GM12878 (cell line): ENCODE measurements around the gene VPS16. TPM values are rescaled to one million over a fixed set of nuclear protein-coding genes. Genes with fewer than 3 reads are reported as not detected.

Experiments
- ATAC-seq: fragments of 200-7000 bp; cut with Tn5 transposase; 3 replicates; pipeline ENCODE4 v1.9.1; 2020; ENCODE audit warnings: mild to moderate bottlenecking, moderate library complexity
- BruUV-seq: library from RNA; stranded (reverse); fragments of 400-500 nt; replicated peaks from 2 replicates; lab custom pipeline; 2021; lab: Mats Ljungman, UMichigan
- CTCF ChIA-PET: fragments of 300-600 bp; sonication (Branson Sonifier 250); formaldehyde crosslinking; extraction: SDS; loops from one replicate; lab custom pipeline; 2021; ENCODE audit warnings: inconsistent platforms; lab: Yijun Ruan, JAX
- POLR2A ChIA-PET: fragments of 350-600 bp; formaldehyde crosslinking; extraction: SDS; loops from one replicate; lab custom pipeline; 2021; ENCODE audit warnings: inconsistent platforms; lab: Charles Lee
- RAD21 ChIA-PET: fragments of 300-600 bp; sonication (Branson Sonifier 250); formaldehyde crosslinking; loops from one replicate; lab custom pipeline; 2023; ENCODE audit warnings: antibody characterized with exemption; ENCODE audit not compliant: unreplicated experiment; lab: Charles Lee
- SMC1A ChIA-PET: fragments of 300-600 bp; sonication (Branson Sonifier 250); formaldehyde crosslinking; loops from one replicate; lab custom pipeline; 2023; ENCODE audit not compliant: unreplicated experiment, uncharacterized antibody; lab: Charles Lee
- DNase-seq: peaks from one replicate; pipeline ENCODE4 v3.0.0-alpha.2; 2011; ENCODE audit warnings: low read depth, low spot score
- FAIRE-seq: peaks from 3 replicates; lab custom pipeline; 2011; peaks lifted over from hg19 to GRCh38; lab: Jason Lieb, UNC
- H2AFZ ChIP-seq: 2 replicates; pipeline ENCODE4 v1.6.0; 2011; ENCODE audit warnings: low read depth, low read length, control low read depth; ENCODE audit not compliant: control insufficient read depth
- H3K27ac ChIP-seq: 2 replicates; pipeline ENCODE4 v1.5.1; 2011; ENCODE audit warnings: control low read depth; ENCODE audit not compliant: control insufficient read depth, insufficient read depth
- H3K27me3 ChIP-seq, 2 experiments: replicated peaks in 1 of 2; 2 replicates each; pipeline versions ENCODE4 v1.6.0 to v1.6.1; 2011; ENCODE audit warnings: low read length in 1 of 2; ENCODE audit not compliant: control insufficient read depth in 2 of 2, insufficient read depth in 2 of 2
- H3K36me3 ChIP-seq, 2 experiments: 2 replicates each; pipeline ENCODE4 v1.5.1; 2011; ENCODE audit warnings: low read length in 1 of 2; ENCODE audit not compliant: control insufficient read depth in 2 of 2, insufficient read depth in 2 of 2
- H3K4me1 ChIP-seq: 2 replicates; pipeline ENCODE4 v1.6.1; 2011; ENCODE audit warnings: mild to moderate bottlenecking, low read length, moderate library complexity, mixed read lengths; ENCODE audit not compliant: control insufficient read depth, insufficient read depth
- H3K4me2 ChIP-seq: 2 replicates; pipeline ENCODE4 v1.6.0; 2011; ENCODE audit warnings: control low read depth; ENCODE audit not compliant: control insufficient read depth, insufficient read depth
- H3K4me3 ChIP-seq: fragments of 200-600 bp; sonication (generic); 2 replicates; pipeline ENCODE4 v1.5.1; 2016
- H3K79me2 ChIP-seq: 2 replicates; pipeline ENCODE4 v1.6.0; 2011; ENCODE audit warnings: low read length; ENCODE audit not compliant: control insufficient read depth, insufficient read depth
- H3K9ac ChIP-seq: 2 replicates; pipeline ENCODE4 v1.8.0; 2011; ENCODE audit warnings: low read length, control low read depth, mixed read lengths; ENCODE audit not compliant: control insufficient read depth, insufficient read depth
- H3K9me3 ChIP-seq: replicated peaks from 3 replicates; pipeline ENCODE4 v1.5.1; 2011; ENCODE audit warnings: mild to moderate bottlenecking, low read length; ENCODE audit not compliant: control insufficient read depth, insufficient read depth
- H4K20me1 ChIP-seq: 2 replicates; pipeline ENCODE4 v1.6.0; 2011; ENCODE audit not compliant: control insufficient read depth, insufficient read depth
- CBX3 ChIP-seq: fragments of 200-600 bp; sonication (generic); IDR thresholded peaks from 2 replicates; pipeline ENCODE4 v1.6.1; 2016; ENCODE audit warnings: low read depth, borderline replicate concordance
- E2F4 ChIP-seq: IDR thresholded peaks from 2 replicates; pipeline ENCODE4 v1.6.1; 2012; ENCODE audit warnings: low read depth, low read length, improper control_type of control experiment
- NFIC ChIP-seq: IDR thresholded peaks from 2 replicates; pipeline ENCODE4 v1.6.1; 2012; ENCODE audit warnings: low read depth, mild to moderate bottlenecking, inconsistent platforms, low read length, moderate library complexity
- ZBTB33 ChIP-seq: fragments of 450-650 bp; IDR thresholded peaks from 2 replicates; pipeline ENCODE4 v1.6.1; 2017; ENCODE audit warnings: mild to moderate bottlenecking
- WGBS: methylation state at CpG from one replicate; pipeline ENCODE4 v1.1.6; 2016; ENCODE audit warnings: low lambda C conversion rate; ENCODE audit not compliant: insufficient replicate concordance, insufficient coverage; ENCODE audit errors: missing lambda C conversion rate; 5-methylcytosine and 5-hydroxymethylcytosine counted together
- in situ Hi-C: fragments of 300-500 bp; cut with MboI; formaldehyde crosslinking; loops from 9 replicates; pipeline ENCODE4 v1.14.3; 2018; ENCODE audit warnings: mixed read lengths
- intact Hi-C: fragments of 100-400 bp; cut with micrococcal nuclease; formaldehyde crosslinking; loops from one replicate; pipeline ENCODE4 v1.14.2; 2022; ENCODE audit not compliant: unreplicated experiment
- polyA plus RNA-seq, 11 experiments: library from polyadenylated mRNA; depleted of rRNA in 4 of 11; unstranded in 6 of 11; stranded (reverse) in 5 of 11; fragments of >200 nt; fragmentation: Nextera tagmentation in 4 of 11; fragmentation: Illumina TruSeq in 1 of 11; extraction: Ambion mirVana in 4 of 11; extraction: Trizol in 1 of 11; gene quantifications; 1 replicate in 1 of 11; 2 replicates in 10 of 11; pipeline versions ENCODE4 v1.2.1 to v1.2.3, GENCODE V29; 2011 to 2016; ENCODE audit warnings: inconsistent platforms in 2 of 11, missing spikeins in 2 of 11, low read depth in 1 of 11
- total RNA-seq, 4 experiments: library from RNA; depleted of rRNA in 3 of 4; stranded (reverse); fragments of >200 nt in 3 of 4; fragmentation: Illumina TruSeq in 1 of 4; extraction: Trizol in 1 of 4; gene quantifications; 2 replicates each; pipeline versions ENCODE4 v1.2.1 to v1.2.3, GENCODE V29; 2013 to 2021

Gene VPS16
- total and polyA plus RNA-seq, 10 of the 15 experiments (the other 5 are each of a cell fraction or from before 2014, with no cell fraction given), result 8.4 to 37.5 (median 26.4) TPM

GRCh38 chr20:2889209-2889608, 48.7 kb downstream of the VPS16 start:
- FAIRE-seq (no peak), DNase-seq (no peak), ATAC-seq (no peak)
- Histone ChIP-seq H3K9ac (no peak overlapping the region), H3K79me2 (peaks cover 56% of the 10 kb centered on the region), H3K4me3 (no peak overlapping the region), H4K20me1 (no peaks in the 10 kb centered on the region), H3K36me3 (no peaks in the 10 kb centered on the region), H3K4me2 (no peak overlapping the region), H3K27ac (no peak overlapping the region), H3K9me3 (no peaks in the 10 kb centered on the region; the same call in 1 of the 3 replicates), H3K4me1 (peaks cover 5% of the 10 kb centered on the region), H3K27me3 (no peaks in the 10 kb centered on the region), H2AFZ (no peak overlapping the region)
- intact Hi-C loops, result no loop called here
- WGBS, result 100% methylated on average over 1 of the region's 1 CpG
- ChIA-PET SMC1A (interaction anchor here (0.6 to 3.4 kb wide), 4 partner anchors 9 to 81 kb away, joined by 3 to 15 read pairs (median 5); no protein-coding TSS in a partner anchor), RAD21 (interaction anchor here (1.4 kb wide), 1 partner anchor 44 kb away, joined by 3 read pairs; no protein-coding TSS in a partner anchor), CTCF (interaction anchor here (1.1 to 2.3 kb wide), 3 partner anchors 11 to 112 kb away, joined by 3 to 7 read pairs (median 4); no protein-coding TSS in a partner anchor), POLR2A (interaction anchor here (0.9 kb wide), 1 partner anchor 13 kb away, joined by 3 read pairs; no protein-coding TSS in a partner anchor)
- TF ChIP-seq CBX3, result no peak
- no peak for TF ChIP-seq E2F4
- TF ChIP-seq ZBTB33, result no peak
- no peak for TF ChIP-seq NFIC
- BruUV-seq, result no TSS peak
- in situ Hi-C loops, result no loop called here
